Colonic mucosa (tissue), 4 donors: ENCODE data around the gene CORO6. TPM values are rescaled to one million over a fixed set of nuclear protein-coding genes. Genes with fewer than 3 reads are reported as not detected.

ENCODE experiments used
- DNase-seq: peaks from one replicate; pipeline ENCODE4 v3.0.0-alpha.2; 2020
- H3K27ac ChIP-seq: fragments of 200-600 bp; one replicate; pipeline ENCODE4 v1.8.0; 2021
- H3K27me3 ChIP-seq: fragments of 200-600 bp; one replicate; pipeline ENCODE4 v1.8.0; 2021
- H3K36me3 ChIP-seq: fragments of 200-600 bp; one replicate; pipeline ENCODE4 v1.8.0; 2021
- H3K4me1 ChIP-seq: fragments of 200-600 bp; one replicate; pipeline ENCODE4 v1.8.0; 2021; ENCODE audit warnings: mild to moderate bottlenecking
- H3K4me3 ChIP-seq: fragments of 200-600 bp; one replicate; pipeline ENCODE4 v1.8.0; 2021
- H3K9ac ChIP-seq, 2 donors: one replicate each; pipeline ENCODE4 v1.7.0; 2013; ENCODE audit warnings: control low read depth in 2 of 2, low read depth in 2 of 2, low read length in 2 of 2
- H3K9me3 ChIP-seq: fragments of 200-600 bp; one replicate; pipeline ENCODE4 v1.8.0; 2021
- intact Hi-C: fragments of 100-400 bp; cut with DNase I; formaldehyde crosslinking; loops from one replicate; pipeline ENCODE4 v1.14.1; 2022
- total RNA-seq, 2 donors: library from RNA; stranded (reverse); fragmentation: NEBNext Ultra II Directional in 1 of 2; extraction: Animal tissue kit (Norgen Biotek cat#: 25700) in 1 of 2; gene quantifications; one replicate each; pipeline ENCODE4 v1.2.1, GENCODE V29; 2021
- TF ChIP-seq, protein P1 (sequence below): fragments of 200-600 bp; IDR thresholded peaks from one replicate; pipeline ENCODE4 v1.8.0; 2022; ENCODE audit warnings: antibody characterized with exemption, mild to moderate bottlenecking
- donor health status: healthy.
- donor health status: DM: no; HTN: no; CAD: no.
- donor health status: DM: no; HTN: no; CAD: no.

Gene CORO6
- 1 to 10 TPM in 1 of 2 donors, under 1 TPM in 1; 0.62 to 2.5 TPM for total RNA-seq

DNA sequence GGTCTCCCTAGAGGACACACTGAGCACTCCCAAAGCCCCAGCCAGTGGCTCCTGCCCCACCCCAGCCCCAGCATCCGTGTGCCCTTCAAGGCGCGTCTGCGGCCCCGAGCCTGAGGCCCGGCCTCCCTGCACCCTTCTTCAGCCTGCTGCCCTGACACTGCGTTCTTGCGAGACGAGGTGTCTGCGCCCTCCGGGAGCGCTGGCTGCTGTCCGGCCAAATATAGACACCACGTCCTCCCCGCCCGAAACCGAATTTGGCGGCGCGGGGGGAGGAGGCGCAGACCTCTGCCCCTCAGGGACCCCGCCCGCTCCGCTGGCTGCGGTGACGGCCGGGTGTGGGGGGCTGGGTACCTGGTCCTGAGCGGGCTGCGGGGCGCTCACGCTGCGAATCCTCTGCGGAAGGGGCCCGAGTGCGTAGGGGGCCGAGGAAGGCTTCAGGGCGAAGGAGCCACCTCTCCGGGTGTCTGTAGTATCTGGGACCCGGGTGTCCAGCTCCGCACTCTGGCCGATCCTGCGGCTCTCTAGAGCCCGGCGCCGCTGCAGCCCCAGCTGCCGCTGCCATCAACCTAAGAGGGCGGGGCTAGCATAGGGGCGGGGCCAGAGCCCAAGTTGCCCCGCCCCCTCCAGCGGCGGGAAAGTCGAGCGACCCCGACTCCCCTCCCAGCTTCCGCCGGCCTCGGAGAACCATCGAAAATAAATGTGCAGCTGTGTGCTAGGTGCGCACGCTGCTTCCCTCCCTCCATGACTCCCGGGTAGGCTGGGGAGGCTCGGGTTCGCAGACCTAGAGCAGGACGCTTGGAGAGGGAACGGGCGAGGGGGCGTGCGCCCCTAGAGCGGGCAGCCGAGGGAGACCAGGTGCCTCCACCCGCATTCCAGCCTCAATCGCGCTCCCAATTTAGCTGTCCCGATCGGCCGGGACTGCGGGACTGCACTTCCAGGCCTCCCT lies at the start of gene CORO6:
Gene CORO6, minus strand, starts transcription at position 576 of the 946 bp plus-strand sequence. CDS start 1,491 bp downstream, outside the sequence.
- intact Hi-C loops: no loop called here
- Histone ChIP-seq H3K9me3 (no peaks in the 10 kb centered on the region), H3K27me3 (no peaks in the 10 kb centered on the region), H3K4me1 (peaks cover 7% of the 10 kb centered on the region), H3K4me3 (peak within 1 kb of the TSS; percentile 55), H3K27ac (no peak within 1 kb of the TSS), H3K36me3 (no peaks in the 10 kb centered on the region), H3K9ac (peak within 1 kb of the TSS in 1 of 2 donors; percentile 70)
- peak; percentile 68 for DNase-seq
- TF ChIP-seq, protein P1, sequence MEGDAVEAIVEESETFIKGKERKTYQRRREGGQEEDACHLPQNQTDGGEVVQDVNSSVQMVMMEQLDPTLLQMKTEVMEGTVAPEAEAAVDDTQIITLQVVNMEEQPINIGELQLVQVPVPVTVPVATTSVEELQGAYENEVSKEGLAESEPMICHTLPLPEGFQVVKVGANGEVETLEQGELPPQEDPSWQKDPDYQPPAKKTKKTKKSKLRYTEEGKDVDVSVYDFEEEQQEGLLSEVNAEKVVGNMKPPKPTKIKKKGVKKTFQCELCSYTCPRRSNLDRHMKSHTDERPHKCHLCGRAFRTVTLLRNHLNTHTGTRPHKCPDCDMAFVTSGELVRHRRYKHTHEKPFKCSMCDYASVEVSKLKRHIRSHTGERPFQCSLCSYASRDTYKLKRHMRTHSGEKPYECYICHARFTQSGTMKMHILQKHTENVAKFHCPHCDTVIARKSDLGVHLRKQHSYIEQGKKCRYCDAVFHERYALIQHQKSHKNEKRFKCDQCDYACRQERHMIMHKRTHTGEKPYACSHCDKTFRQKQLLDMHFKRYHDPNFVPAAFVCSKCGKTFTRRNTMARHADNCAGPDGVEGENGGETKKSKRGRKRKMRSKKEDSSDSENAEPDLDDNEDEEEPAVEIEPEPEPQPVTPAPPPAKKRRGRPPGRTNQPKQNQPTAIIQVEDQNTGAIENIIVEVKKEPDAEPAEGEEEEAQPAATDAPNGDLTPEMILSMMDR: no peak

DNA sequence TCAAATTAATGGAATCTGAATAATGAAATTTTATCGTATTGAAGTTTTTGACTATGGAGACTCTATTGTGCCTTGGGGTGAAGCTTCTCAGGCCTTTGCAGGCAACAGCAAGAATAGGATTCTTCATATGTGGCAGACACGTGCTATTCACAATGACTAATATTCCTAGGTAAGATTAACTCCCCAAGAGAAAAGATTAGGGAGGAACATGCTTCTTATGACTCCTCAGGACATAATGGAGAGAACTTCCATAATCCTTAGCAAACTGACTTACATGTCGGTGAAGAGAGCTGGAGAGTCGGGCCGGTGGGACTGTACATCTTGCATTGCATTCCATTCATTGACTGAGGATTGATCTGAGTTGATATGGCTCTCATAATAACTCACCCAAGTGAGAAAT lies 48.9 kb upstream of the CORO6 start:
- no peaks in the 10 kb centered on the region for H3K9me3 ChIP-seq
- intact Hi-C loops: no loop called here
- H3K27ac ChIP-seq: no peak overlapping the region
- no peak overlapping the region for H3K4me3 ChIP-seq
- no peaks in the 10 kb centered on the region for H3K27me3 ChIP-seq
- no peaks in the 10 kb centered on the region for H3K36me3 ChIP-seq
- TF ChIP-seq, protein P1: no peak
- no peak for DNase-seq
- H3K4me1 ChIP-seq: no peaks in the 10 kb centered on the region
- H3K9ac ChIP-seq: no peak overlapping the region

DNA sequence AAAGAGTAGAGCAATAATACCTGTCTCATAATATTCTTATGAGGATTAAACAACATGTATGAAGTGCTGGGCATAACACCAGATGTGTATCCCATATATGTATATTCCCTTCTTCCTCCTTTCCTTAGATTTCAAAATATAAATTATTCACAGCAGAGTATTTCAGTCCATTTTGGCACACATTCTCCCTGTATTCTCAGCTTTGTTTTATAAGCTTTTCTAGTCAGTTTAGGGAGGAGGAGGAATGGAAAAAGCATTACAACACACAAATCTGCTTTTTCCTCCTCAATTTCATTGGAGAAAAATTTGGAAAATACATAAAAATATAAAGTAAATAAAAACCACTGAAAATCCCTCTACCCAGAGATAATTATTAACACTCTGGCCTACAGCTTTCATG lies 46.6 kb upstream of the CORO6 start:
- H3K27ac ChIP-seq: no peak overlapping the region
- H3K9me3 ChIP-seq: no peaks in the 10 kb centered on the region
- TF ChIP-seq, protein P1: no peak
- no peaks in the 10 kb centered on the region for H3K4me1 ChIP-seq
- H3K36me3 ChIP-seq: no peaks in the 10 kb centered on the region
- H3K9ac ChIP-seq: no peak overlapping the region
- DNase-seq: no peak
- H3K27me3 ChIP-seq: no peaks in the 10 kb centered on the region
- no peak overlapping the region for H3K4me3 ChIP-seq
- intact Hi-C loops: no loop called here

DNA sequence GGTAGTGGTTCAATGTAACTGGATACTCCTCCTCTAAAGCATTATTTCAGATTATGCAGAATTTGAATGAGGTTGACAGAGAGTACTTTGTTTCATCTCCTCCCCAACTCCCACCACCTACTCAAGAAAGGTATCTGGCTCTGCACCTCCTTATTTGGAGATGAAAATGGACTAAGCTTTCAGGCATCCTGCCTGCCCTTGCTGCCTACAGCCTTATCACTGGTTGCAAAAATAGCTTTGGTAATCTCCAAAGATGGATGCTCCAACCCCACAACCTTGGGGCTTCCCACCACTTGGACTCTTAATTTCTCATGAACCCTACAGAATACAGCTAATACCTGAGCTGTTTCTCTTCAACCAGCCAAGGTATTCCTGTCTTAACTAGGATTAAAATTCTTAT lies 45.3 kb upstream of the CORO6 start:
- no peaks in the 10 kb centered on the region for H3K27me3 ChIP-seq
- intact Hi-C loops: no loop called here
- no peaks in the 10 kb centered on the region for H3K36me3 ChIP-seq
- H3K4me3 ChIP-seq: no peak overlapping the region
- no peak for DNase-seq
- no peak overlapping the region for H3K27ac ChIP-seq
- H3K9ac ChIP-seq: no peak overlapping the region
- no peaks in the 10 kb centered on the region for H3K4me1 ChIP-seq
- TF ChIP-seq, protein P1: no peak
- H3K9me3 ChIP-seq: no peaks in the 10 kb centered on the region

DNA sequence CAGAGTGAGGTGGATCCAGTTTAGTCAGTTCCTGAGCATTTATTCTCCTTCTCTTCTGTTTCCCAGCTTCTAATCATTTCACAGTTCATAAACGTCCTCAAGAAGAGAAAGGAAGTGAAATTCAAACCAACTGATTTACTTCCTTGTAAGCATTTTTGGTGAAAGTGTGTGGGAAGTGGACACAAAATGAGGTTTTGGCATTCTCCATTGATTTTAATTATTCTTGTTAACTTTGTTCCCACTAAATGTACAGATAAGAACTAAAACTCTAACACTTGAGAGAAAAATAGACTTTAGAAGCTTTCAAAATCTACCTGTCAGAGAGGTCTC lies 42.7 kb upstream of the CORO6 start:
- no peaks in the 10 kb centered on the region for H3K9me3 ChIP-seq
- intact Hi-C loops: no loop called here
- H3K4me3 ChIP-seq: no peak overlapping the region
- no peak overlapping the region for H3K9ac ChIP-seq
- H3K36me3 ChIP-seq: no peaks in the 10 kb centered on the region
- TF ChIP-seq, protein P1: no peak
- no peak for DNase-seq
- H3K27me3 ChIP-seq: no peaks in the 10 kb centered on the region
- peak overlapping the region; percentile 2 for H3K27ac ChIP-seq
- no peaks in the 10 kb centered on the region for H3K4me1 ChIP-seq
